ENCODE measurements around the gene SLC30A5.
"Not testable (repeated sequence)": the region's sequence is repeated elsewhere in the genome, so short reads cannot be mapped to it uniquely, and the experiment has no call there.

Gene SLC30A5

DNA sequence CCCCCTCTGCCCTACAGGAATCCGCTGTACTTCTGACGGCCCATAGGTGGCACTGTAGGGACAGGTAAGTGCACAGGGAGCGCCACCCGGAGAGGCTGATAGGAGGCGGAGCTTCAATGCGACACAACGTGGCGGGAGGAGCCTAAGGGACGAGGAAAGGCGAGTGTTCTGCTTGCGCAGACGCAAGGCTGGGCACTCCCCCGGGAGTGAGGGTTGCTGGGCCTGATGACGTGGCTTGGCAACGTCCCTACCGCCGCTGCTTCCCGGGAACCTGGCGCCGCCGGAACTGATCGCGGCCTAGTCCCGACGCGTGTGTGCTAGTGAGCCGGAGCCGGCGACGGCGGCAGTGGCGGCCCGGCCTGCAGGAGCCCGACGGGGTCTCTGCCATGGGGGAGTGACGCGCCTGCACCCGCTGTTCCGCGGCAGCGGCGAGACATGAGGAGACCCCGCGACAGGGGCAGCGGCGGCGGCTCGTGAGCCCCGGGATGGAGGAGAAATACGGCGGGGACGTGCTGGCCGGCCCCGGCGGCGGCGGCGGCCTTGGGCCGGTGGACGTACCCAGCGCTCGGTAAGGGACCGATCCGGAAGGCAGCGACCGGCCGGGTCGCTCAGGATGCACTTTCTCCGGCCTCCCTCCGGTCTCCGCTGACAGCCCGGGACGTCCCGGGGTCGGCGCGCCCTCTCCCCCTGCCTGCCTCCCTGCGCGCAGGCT lies at the start of gene SLC30A5:
Gene SLC30A5 (plus strand): TSS at position 244 of the 712 bp plus-strand sequence. CDS start 242 bp downstream, at position 486.
- DNase-seq (ENCODE audit: low read depth), result peak; percentile 85

DNA sequence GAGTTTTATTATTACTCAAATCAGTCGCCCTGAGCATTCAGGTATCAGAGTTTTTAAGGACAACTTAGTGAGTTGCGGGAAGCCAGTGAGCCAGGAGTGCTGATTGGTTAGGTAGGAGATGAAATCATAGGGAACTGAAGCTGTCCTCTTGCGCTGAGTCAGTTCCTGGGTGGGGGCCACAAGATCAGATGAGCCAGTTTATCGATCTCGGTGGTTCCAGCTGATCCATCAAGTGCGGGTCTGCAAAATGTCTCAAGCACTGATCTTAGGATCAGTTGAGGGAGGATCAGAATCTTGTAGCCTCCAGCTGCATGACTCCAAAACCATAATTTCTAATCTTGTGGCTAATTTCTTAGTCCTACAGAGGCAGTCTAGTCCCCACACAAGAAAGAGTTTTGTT lies 48.6 kb upstream of the SLC30A5 start:
- not testable (repeated sequence) for DNase-seq (ENCODE audit: low read depth)

GRCh38 chr5:69046375-69046957 lies 47.3 kb upstream of the SLC30A5 start:
- no peak for DNase-seq (ENCODE audit: low read depth)

GRCh38 chr5:69048230-69048629 lies 45.6 kb upstream of the SLC30A5 start:
- DNase-seq (ENCODE audit: low read depth), result no peak

GRCh38 chr5:69049151-69049550 lies 44.7 kb upstream of the SLC30A5 start:
- DNase-seq (ENCODE audit: low read depth), result no peak

DNA sequence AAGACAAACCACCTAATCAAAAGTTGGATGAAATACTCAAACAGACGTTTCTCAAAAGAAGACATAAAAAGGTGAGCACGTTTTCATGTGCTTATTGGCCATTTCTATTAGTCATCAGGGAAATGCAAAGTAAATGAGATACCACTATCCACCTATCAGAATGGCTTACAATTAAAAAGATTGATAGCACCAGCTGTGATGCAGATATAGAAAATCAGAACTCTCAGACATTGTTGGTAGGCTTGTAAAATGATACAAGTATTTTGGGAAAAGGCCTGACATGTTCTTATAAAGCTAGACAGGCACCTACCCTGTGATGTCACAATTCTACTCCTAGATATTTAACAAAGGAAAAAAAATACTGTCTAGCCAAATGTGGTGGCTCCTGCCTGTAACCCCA lies 44.0 kb upstream of the SLC30A5 start:
- DNase-seq (ENCODE audit: low read depth), result no peak

DNA sequence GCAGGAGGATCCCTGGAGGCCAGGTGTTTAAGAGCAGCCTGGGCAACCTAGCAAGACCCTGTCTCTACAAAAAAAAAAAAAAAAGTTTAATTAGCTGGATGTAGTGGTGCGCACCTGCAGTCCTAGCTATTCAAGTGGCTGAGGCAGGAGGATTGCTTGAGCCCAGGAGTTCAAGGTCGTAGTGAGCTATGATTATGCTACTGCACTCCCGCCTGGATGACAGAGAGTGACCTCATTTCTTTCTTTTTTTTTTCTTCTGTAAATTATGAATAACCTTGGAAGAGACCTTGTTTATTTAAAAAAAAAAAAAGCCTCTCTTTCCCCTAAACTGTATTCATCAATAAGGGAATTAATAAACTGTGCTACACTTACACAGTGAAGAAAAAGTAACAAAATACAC lies 43.6 kb upstream of the SLC30A5 start:
- no peak for DNase-seq (ENCODE audit: low read depth)

DNA sequence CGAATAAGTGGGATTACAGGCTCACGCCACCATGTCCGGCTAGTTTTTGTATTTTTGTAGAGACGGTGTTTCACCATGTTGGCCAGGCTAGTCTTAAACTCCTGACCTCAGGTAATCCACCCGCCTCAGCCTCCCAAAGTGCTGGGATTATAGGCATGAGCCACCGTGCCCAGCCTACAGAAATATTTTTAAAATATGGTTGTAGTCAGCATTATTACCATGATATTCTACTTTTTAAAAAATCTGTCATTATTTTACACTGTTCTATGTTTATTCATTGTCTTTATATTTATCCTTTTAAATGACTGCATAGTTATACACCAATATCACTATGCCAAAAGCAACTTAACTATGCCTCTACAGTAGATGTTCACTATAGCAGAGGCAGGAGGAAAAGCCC lies 41.6 kb upstream of the SLC30A5 start:
- DNase-seq (ENCODE audit: low read depth), result no peak

DNA sequence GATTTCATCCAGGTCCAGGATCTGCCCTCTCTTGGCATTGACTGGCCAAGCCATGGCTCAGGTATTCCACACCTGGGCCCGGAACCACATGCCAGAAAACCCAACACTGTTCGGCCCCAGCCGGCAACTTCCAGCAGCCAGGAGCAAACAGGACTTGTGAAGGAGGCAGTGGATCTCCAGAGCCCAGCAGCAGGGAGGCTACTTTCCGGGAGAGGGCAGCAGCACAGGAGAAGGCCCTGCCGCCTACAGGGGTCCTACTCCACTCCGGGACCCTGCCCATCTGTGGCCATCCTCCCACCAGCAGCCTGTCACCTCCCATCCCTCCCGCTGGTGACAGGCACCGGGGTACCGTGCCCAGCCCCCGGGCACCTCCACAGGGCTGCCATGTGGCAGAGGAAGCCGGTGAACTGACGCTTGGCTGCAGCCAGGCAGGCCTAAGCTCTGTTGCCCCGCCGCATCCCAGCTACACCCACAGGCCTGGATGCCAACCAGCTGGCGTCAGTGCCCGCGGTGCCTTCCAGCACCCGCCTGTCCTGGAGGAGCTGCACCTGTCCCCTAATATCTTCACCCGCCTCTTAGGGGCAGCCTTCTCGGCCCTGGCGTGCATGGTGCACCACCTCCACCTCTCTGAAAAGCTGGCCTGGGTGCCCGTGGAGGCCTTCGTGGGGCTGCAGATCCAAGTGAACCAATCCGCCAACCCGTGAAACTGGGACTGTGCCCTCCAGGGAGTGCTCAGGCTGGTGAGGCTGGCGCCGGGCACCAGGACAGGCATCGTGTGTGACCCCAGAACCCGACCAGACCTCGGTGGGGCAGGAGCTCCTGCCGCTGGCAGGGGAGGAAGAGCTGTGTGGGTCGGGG lies 18.9 kb upstream of the SLC30A5 start:
- no peak for DNase-seq (ENCODE audit: low read depth)

- DNase-seq (ENCODE audit: low read depth), result no peak
Observed at GRCh38 chr5:69075522-69076179, 18.2 kb upstream of the SLC30A5 start.

GRCh38 chr5:69078921-69079540 lies 14.8 kb upstream of the SLC30A5 start:
- no peak for DNase-seq (ENCODE audit: low read depth)

GRCh38 chr5:69079556-69079955 lies 14.3 kb upstream of the SLC30A5 start:
- DNase-seq (ENCODE audit: low read depth), result no peak

DNA sequence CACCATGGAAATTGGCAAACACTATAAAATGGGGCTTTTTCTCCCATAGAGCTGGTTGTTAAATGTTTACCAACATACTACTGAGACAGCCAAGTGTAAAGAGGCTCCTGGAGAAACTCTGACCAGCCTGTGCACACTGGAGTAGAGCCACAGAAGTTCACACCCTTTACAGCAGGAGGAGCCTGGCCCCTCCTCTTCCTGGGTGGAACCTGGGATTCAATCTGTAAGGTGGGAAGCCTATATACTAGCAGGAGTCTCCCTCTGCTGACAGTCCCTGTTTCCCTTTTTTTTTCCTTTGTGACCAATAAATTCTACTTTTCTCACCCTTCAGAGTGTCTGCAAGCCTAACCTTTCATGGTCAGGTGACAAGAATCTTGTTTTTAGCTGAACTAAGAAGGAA lies 10.4 kb upstream of the SLC30A5 start:
- DNase-seq (ENCODE audit: low read depth), result no peak

GRCh38 chr5:69084195-69084594 lies 9.6 kb upstream of the SLC30A5 start:
- no peak for DNase-seq (ENCODE audit: low read depth)

DNA sequence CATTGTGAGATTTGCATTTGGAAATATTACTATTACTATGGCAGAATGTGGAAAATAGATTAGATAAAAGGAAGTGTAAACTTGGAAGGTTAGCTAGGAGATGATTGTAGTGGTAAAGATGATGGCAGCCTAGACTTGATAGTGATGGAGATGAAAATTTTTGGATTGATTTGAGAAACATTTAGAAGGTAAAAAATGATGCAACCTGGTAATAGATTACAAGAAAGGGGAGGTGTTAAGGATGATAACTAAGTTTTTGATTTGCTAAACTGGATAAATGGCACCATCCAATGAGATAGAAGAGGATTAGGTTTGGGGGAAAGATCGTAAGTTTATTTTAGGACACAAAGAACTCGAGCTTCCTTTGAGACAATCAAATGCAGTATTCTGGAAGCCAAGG lies 8.9 kb upstream of the SLC30A5 start:
- DNase-seq (ENCODE audit: low read depth), result no peak

DNA sequence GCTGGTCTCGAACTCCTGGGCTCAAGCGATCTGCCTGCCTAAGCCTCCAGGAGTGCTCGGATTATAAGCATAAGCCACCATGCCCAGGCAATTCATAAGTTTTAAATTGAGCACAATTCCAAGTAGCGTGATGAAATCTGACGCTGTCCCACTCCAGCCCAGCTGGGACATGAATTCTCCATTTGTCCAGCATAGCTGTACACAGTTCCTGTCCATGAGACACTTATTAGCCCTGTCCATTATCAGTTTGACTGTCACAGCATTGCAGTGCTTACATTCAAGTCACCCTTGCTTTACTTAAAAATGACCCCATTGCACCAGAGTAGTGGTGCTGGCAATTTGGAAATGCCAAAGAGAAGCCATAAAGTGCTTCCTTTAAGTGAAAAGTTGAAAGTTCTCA lies 7.6 kb upstream of the SLC30A5 start:
- DNase-seq (ENCODE audit: low read depth), result no peak

GRCh38 chr5:69088006-69088405 lies 5.8 kb upstream of the SLC30A5 start:
- DNase-seq (ENCODE audit: low read depth), result not testable (repeated sequence)

- no peak for DNase-seq (ENCODE audit: low read depth)
Observed at GRCh38 chr5:69090158-69090557, 3.7 kb upstream of the SLC30A5 start.

DNA sequence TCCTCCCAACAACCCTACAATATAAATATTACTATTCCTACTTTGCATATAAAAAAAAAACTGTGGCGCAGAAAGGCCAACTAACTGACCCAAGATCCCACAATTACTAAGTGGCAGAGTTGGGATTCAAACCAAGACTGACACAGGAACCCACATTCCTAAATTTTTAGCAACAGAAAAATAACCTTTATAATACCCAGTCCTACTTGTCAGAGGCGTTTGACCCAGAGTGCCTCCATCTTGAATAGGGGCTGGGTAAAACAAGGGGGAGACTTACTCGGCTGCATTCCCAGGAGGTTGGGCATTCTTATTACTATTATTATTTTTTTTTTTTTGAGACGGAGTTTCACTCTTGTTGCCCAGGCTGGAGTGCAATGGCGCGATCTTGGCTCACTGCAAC lies 2.0 kb upstream of the SLC30A5 start:
- no peak for DNase-seq (ENCODE audit: low read depth)

GRCh38 chr5:69092969-69093368 lies 845 bp upstream of the SLC30A5 start:
- DNase-seq (ENCODE audit: low read depth), result no peak

DNA sequence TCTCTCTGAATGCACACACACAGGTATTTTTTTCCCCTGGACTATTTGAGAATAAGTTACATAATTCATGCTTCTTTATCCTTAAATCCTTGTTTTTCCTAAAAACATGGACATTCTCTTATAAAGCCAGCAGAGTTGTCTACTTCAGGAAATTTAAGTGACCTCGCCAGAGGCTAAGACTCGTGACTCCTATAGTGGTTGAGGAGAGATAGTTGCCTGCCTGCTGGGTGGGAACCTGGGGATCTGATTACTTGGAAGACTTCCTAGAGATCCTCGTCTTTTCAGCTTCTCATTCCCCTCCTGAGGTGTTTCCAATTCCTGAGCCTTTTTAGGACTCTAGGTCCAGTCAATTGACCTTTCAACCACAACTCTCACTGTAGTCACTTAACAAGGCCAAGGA lies 5.5 kb downstream of the SLC30A5 start:
- DNase-seq (ENCODE audit: low read depth), result no peak

DNA sequence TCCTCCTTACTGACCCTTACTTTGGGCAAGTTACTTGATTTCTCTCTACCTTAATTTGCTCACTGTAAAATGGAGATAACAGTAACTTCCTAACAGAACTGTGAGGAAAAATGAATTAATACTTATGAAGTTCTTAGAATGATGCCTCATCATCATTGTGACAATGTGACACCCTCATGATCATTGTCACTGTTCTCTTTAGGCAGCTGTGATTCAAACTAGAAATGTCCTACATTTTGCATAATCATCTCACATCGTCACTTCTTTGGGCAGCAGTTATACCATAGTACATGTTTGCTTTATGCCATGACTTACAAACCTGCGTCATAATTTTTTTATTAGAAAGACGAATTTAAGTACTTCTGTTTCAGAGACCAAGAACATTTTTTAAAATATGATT lies 9.7 kb downstream of the SLC30A5 start:
- DNase-seq (ENCODE audit: low read depth), result no peak
